CD4-positive, alpha-beta T cell treated with Interleukin-10 for 1 hour (primary cell): ENCODE measurements around the gene PSMB5.
"Not testable (repeated sequence)": the region's sequence is repeated elsewhere in the genome, so short reads cannot be mapped to it uniquely, and the experiment has no call there.

Source experiments
- DNase-seq: peaks from one replicate; pipeline ENCODE4 v3.0.0-alpha.2; 2020

PSMB5 gene

DNA sequence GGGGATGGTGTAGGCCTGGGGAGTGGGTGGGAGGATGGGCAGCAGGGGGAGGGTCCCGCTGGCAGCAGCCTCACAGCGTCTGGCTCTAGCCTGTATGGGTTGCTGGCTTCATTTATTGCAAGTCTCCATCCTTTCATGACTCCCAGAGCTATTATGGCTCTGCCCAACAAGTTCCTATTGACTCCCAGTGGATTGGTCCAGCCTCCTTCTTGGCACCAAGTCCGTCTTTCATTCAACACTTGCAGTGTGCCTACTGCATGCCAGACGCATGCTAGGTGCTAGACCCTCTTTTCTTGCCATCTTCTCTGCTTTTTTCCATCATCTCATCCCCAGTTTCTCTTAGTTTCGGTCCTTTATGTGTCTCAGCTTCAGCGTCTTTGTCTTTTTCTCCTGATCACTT lies 8.4 kb upstream of the PSMB5 start:
- no peak for DNase-seq

GRCh38 chr14:23042162-23042965 lies 7.7 kb upstream of the PSMB5 start, which contains the start of gene PSMB11:
Gene PSMB11, plus strand, starts transcription at chr14:23042212. Its CDS starts 14 bp downstream, at chr14:23042226.
- DNase-seq, result no peak

DNA sequence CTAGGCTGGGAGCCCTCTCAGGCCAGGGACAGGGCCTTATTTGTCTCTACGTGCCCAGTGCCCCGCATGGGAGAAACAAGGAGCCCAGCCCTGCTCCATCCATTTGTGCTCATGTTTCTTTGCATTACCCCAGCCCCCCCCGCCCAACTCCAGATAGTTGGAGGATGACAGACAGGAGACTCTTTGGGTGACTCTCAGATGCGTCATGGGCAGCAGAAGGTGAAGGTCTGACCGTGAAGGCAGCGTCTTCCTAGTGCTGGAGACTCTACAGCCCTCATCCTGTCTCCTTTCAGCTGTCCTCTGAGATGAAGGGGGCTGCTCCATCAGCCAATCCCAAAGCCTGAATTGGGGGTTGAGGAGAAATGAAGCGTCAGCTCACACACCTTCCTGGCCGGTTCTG lies 7.0 kb upstream of the PSMB5 start:
- DNase-seq, result no peak

DNA sequence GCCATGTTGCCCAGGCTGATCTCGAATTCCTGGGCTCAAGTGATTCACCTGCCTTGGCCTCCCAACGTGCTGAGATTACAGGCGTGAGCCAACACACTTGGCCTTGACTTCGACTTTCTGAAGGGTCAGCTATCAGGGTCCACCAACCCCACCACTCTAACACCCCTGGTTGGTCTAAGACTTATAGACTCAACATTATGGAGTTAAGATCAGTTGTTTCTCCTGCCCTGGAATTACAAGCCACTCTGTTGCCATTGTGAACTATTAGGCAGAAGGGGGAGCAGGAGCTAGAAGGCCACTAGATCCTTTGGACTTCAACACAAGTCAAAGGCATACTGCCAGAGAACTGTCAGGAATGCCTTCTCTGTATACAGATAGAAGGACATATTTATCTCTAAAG lies 5.4 kb upstream of the PSMB5 start:
- DNase-seq, result no peak

GRCh38 chr14:23035303-23036144 lies 824 bp upstream of the PSMB5 start:
- no peak for DNase-seq

DNA sequence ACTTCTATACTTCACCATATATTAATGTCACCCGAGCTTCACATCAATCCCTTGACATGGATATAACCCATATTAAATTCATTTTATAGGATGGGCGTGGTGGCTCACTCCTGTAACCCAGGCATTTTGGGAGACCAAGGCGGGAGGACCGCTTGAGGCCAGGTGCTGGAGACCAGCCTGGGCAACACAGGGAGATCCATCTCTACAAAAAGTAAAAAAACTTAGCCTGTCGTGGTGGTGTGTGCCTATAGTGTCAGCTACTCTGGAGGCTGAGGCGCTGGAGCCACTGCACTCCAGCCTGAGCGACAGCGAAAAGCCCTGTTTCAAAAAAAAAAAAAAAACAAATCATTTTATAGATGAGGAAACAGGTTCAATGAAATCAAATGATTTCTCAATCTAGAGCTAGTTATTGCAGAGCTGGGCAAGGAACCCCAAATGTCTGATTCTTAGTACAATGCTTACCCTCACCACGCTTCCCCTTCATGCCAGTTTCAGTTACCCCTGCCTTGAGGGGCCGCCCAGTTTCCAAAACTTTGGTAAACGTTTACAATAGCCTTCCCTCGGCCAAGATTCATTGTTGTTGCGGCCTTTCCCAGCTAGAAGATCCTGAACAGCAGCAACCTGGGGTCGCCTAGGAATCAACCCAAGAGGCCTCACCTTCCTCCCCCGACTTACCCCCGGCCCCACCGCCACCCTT lies 751 bp downstream of the PSMB5 start:
- DNase-seq, result no peak

- no peak for DNase-seq
These were observed 1.4 kb downstream of the PSMB5 start for GRCh38 chr14:23033251-23033727.

- DNase-seq, result no peak
These were observed 3.8 kb downstream of the PSMB5 start for GRCh38 chr14:23030936-23031335.

- peak; percentile 41 for DNase-seq
These were observed 5.9 kb downstream of the PSMB5 start for GRCh38 chr14:23028799-23029198.

- no peak for DNase-seq
These were observed 9.4 kb downstream of the PSMB5 start for GRCh38 chr14:23025151-23025814.

GRCh38 chr14:23024612-23025075 lies 10.1 kb downstream of the PSMB5 start:
- no peak for DNase-seq

DNA sequence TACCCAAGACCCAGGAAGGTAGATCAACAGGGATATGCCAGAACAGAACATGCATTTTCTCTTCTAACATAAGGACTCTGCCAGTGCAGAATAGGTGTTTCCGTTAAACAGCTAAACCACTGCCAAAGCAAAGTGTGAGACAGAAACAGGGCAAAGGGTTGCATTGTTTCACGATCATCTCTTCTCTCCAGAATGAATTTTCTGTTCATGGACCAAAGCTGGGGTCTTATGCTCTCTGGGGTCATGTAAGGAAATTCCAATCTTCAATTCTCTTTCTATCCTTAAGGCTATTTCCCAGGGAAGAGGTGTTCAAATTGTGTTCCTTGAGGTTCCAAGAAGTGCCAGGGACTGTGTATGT lies 10.9 kb downstream of the PSMB5 start:
- no peak for DNase-seq

DNA sequence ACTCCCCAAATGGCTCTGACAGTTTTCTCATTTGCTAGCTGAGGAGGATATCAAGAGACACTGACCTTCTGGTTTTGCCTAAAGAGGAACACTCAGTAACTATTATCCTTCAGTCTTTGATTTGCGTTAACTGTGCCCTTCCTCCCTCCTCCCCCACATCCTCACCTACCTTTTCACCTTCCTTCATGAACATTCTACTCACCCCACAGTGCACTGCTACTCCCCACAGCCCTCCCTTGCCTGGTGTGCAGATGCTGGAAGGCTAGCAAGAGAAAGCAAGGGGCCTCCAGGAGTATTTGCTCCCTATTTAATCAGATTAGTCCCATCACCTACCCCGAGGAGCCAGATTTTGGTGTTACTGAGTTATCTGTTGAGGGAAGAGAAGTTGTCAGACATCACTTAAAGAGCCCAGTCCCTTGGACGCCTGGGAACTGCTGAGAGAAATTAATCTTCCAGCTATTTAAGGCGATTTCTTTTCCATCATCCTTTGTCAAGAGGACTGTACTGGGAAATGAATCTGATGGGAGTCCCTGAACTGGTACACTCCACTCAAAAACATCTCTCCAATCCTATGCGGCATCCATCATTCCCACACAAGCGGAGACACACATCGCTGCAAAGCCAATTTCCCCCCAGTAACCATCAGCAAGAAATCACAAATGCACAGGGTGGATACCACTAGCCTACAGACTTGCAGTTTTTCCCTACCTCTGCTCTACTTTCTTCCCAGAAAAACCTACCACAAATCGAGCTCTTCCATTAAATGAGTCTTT lies 11.5 kb downstream of the PSMB5 start:
- DNase-seq, result no peak

GRCh38 chr14:23021889-23022442 lies 12.7 kb downstream of the PSMB5 start:
- no peak for DNase-seq

DNA sequence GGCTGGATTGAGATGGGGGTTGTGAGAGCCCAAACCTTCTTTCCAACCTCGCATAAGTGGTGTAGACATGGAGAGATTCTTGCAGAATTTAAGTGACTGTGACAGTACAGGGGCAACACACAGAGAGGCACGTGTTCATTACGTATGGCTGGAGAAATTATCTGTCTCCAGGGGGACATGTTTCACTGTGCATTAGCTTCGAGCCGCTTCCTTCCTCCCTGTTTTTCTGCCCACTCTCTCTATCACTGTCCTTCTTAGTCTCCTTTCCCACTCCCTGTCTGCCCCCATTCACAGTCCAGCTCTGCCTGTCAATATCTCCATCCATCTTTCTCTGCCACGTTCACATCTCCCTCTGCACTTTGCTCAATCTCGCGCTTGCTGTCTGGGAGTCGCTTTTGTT lies 13.3 kb downstream of the PSMB5 start:
- DNase-seq, result no peak

DNA sequence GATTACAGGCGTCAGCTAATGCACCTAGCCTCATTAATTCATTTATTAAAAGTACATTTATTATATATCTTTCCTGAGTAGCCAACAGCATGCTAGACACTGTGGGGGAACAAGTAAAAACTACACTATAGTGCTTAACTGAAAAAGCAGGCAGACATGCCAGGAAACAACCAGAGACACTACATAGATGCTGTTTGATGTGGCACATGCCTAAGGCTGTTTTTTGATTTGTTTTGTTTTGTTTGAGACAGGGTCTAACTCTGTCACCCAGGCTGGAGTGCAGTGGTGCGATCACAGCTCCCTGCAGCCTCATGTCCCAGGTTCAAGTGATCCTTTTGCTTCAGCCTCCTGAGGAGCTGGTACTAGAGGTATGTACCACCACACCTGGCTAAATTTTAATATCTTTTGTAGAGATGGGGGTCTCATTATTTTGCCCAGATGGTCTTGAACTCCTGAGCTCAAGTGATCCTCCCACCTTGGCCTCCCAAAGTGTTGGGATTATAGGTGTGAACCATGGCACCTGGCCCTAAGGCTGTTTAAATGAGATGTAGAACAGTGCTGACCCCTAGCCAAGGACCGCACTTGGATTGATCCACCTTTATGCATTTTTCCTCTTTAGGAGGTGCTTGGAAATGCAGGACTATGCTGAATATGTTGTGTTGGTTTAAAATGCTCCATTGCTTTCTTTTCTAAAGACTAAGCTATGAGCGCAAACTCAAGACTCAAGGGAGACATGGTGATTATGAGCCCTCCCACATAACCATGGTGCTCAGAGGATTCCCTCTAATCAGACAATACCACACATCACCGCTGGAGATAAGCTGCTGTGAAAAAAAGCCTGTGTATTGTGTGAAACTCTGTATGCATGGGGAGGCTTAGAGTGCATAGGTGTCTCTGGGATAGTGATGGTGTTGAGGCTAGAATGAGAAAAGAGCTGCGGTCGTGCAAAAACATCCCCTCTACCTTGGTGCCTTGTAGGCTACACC lies 14.3 kb downstream of the PSMB5 start:
- no peak for DNase-seq

DNA sequence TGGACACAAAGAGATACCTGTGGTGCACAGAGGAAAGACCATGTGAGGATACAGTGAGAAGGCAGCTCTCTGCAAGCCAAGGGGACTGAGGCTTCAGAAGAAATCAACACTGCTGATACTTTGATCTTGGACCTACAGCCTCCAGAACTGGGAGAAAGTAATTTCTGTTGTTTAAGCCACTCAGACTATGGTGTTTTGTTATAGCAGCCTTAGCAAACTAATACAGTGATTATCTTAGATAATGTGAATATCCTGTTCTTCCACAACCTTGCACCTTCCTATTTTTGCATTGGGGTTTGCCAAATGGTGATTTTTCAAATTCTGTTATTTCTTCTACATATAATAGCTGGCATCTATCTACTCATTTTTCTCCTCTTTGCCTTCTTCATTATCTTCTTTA lies 16.6 kb downstream of the PSMB5 start:
- no peak for DNase-seq

GRCh38 chr14:23017091-23017490 lies 17.6 kb downstream of the PSMB5 start:
- DNase-seq, result no peak

GRCh38 chr14:23015618-23016017 lies 19.1 kb downstream of the PSMB5 start:
- no peak for DNase-seq

DNA sequence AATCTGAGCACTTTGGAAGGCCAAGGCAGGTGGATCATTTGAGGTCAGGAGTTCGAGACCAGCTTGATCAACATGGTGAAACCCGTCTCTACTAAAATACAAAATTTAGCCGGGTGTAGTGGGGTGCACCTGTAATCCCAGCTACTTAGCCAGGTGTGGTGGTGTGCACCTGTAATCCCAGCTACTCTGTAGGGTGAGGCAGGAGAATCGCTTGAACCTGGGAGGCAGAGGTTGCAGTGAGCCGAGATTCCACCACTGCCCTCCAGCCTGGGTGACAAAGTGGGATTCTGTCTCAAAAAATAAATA lies 21.0 kb downstream of the PSMB5 start:
- not testable (repeated sequence) for DNase-seq
